HEK293 (cell line): Measurements from ENCODE around the gene UBR4.

Experiments
- CTCF ChIA-PET: fragments of 350-600 bp; formaldehyde crosslinking; extraction: SDS; loops from one replicate; lab custom pipeline; 2021; ENCODE audit warnings: antibody characterized with exemption; lab: Yijun Ruan, JAX
- POLR2A ChIA-PET: fragments of 300-600 bp; formaldehyde crosslinking; extraction: SDS; loops from one replicate; lab custom pipeline; 2020; ENCODE audit warnings: antibody characterized with exemption, inconsistent platforms; lab: Yijun Ruan, JAX
- H3K27ac ChIP-seq: fragments of 200-500 bp; sonication (Bioruptor generic); 2 replicates; pipeline ENCODE4 v1.5.1; 2014; ENCODE audit warnings: low read depth, low read length, control low read depth, inconsistent platforms; ENCODE audit errors: extremely low read depth
- H3K36me3 ChIP-seq, 2 experiments: fragments of 200-500 bp in 1 of 2; sonication (Bioruptor generic) in 1 of 2; 1 replicate in 1 of 2; 2 replicates in 1 of 2; pipeline ENCODE4 v1.5.1; 2014 to 2017; ENCODE audit warnings: inconsistent platforms in 2 of 2, low read length in 2 of 2; ENCODE audit not compliant: control insufficient read depth in 2 of 2, insufficient read depth in 1 of 2
- H3K4me1 ChIP-seq: fragments of 200-500 bp; sonication (Bioruptor generic); 2 replicates; pipeline ENCODE4 v1.5.1; 2014; ENCODE audit warnings: mild to moderate bottlenecking, low read length, inconsistent platforms; ENCODE audit not compliant: control insufficient read depth, insufficient read depth
- H3K4me3 ChIP-seq: 2 replicates; pipeline ENCODE4 v1.5.1; 2011; ENCODE audit warnings: low read depth, mild to moderate bottlenecking, control low read depth, low read length, moderate library complexity
- H3K9me3 ChIP-seq: fragments of 200-500 bp; sonication (Bioruptor generic); 2 replicates; pipeline ENCODE4 v1.5.1; 2014; ENCODE audit warnings: low read depth, low read length, inconsistent platforms; ENCODE audit not compliant: control insufficient read depth, insufficient read depth
- GLIS1 ChIP-seq: fragments of 450-650 bp; formaldehyde crosslinking; IDR thresholded peaks from 2 replicates; pipeline ENCODE4 v1.5.1; 2016; ENCODE audit warnings: missing biosample characterization, missing genetic modification characterization
- HOXC10 ChIP-seq: sonication (generic); formaldehyde crosslinking; IDR thresholded peaks from 2 replicates; pipeline ENCODE4 v1.8.1; 2023; ENCODE audit warnings: mild to moderate bottlenecking, missing genetic modification reagents
- MZF1 ChIP-seq: fragments of 450-650 bp; formaldehyde crosslinking; IDR thresholded peaks from 2 replicates; pipeline ENCODE4 v1.5.1; 2017; ENCODE audit warnings: missing biosample characterization, missing genetic modification characterization, borderline replicate concordance
- PRDM4 ChIP-seq: fragments of 450-650 bp; formaldehyde crosslinking; IDR thresholded peaks from 2 replicates; pipeline ENCODE4 v1.5.1; 2017; ENCODE audit warnings: missing biosample characterization, missing genetic modification characterization
- ZBTB20 ChIP-seq: fragments of 450-650 bp; formaldehyde crosslinking; IDR thresholded peaks from 2 replicates; pipeline ENCODE4 v1.5.1; 2016; ENCODE audit warnings: missing biosample characterization, missing genetic modification characterization
- ZNF140 ChIP-seq: fragments of 450-650 bp; formaldehyde crosslinking; IDR thresholded peaks from 2 replicates; pipeline ENCODE4 v1.5.1; 2016; ENCODE audit warnings: missing biosample characterization, missing genetic modification characterization
- ZNF24 ChIP-seq: fragments of 450-650 bp; formaldehyde crosslinking; IDR thresholded peaks from 2 replicates; pipeline ENCODE4 v1.5.1; 2016; ENCODE audit warnings: missing biosample characterization, missing genetic modification characterization
- ZNF274 ChIP-seq, 2 experiments: fragments of 200-500 bp in 1 of 2; fragments of 450-650 bp in 1 of 2; sonication (Bioruptor generic) in 1 of 2; formaldehyde crosslinking in 1 of 2; IDR thresholded peaks; 2 replicates each; pipeline versions ENCODE4 v1.5.1 to v1.6.1; 2014 to 2016; ENCODE audit warnings: borderline replicate concordance in 1 of 2, inconsistent platforms in 1 of 2, low read length in 1 of 2, missing biosample characterization in 1 of 2, missing genetic modification characterization in 1 of 2
- ZNF280D ChIP-seq: fragments of 450-650 bp; formaldehyde crosslinking; IDR thresholded peaks from 2 replicates; pipeline ENCODE4 v1.5.1; 2016; ENCODE audit warnings: missing biosample characterization, missing genetic modification characterization
- ZNF366 ChIP-seq: fragments of 450-650 bp; formaldehyde crosslinking; conservative IDR thresholded peaks from 2 replicates; pipeline ENCODE4 v1.5.1; 2016; ENCODE audit warnings: missing biosample characterization, missing genetic modification characterization
- ZNF391 ChIP-seq: fragments of 450-650 bp; formaldehyde crosslinking; IDR thresholded peaks from 2 replicates; pipeline ENCODE4 v1.5.1; 2016; ENCODE audit warnings: low read depth, missing biosample characterization, missing genetic modification characterization, borderline replicate concordance
- ZNF423 ChIP-seq: fragments of 450-650 bp; formaldehyde crosslinking; IDR thresholded peaks from 2 replicates; pipeline ENCODE4 v1.5.1; 2016; ENCODE audit warnings: missing biosample characterization, missing genetic modification characterization
- ZNF48 ChIP-seq: fragments of 450-650 bp; formaldehyde crosslinking; IDR thresholded peaks from 2 replicates; pipeline ENCODE4 v1.5.1; 2016; ENCODE audit warnings: missing biosample characterization, missing genetic modification characterization
- ZNF510 ChIP-seq: fragments of 450-650 bp; formaldehyde crosslinking; IDR thresholded peaks from 2 replicates; pipeline ENCODE4 v1.5.1; 2018; ENCODE audit warnings: mild to moderate bottlenecking, missing genetic modification characterization, missing biosample characterization; ENCODE audit not compliant: insufficient replicate concordance
- ZNF544 ChIP-seq: fragments of 450-650 bp; formaldehyde crosslinking; IDR thresholded peaks from 2 replicates; pipeline ENCODE4 v1.5.0; 2017; ENCODE audit warnings: missing biosample characterization, missing genetic modification characterization
- ZNF548 ChIP-seq: fragments of 450-650 bp; formaldehyde crosslinking; IDR thresholded peaks from 2 replicates; pipeline ENCODE4 v1.5.1; 2016; ENCODE audit warnings: missing biosample characterization, missing genetic modification characterization
- ZNF654 ChIP-seq: fragments of 450-650 bp; formaldehyde crosslinking; IDR thresholded peaks from 2 replicates; pipeline ENCODE4 v1.5.1; 2016; ENCODE audit warnings: low read depth, missing biosample characterization, missing genetic modification characterization
- ZNF670 ChIP-seq: fragments of 450-650 bp; formaldehyde crosslinking; IDR thresholded peaks from 2 replicates; pipeline ENCODE4 v1.5.1; 2016; ENCODE audit warnings: missing biosample characterization, missing genetic modification characterization, low read depth
- ZNF768 ChIP-seq: fragments of 450-650 bp; formaldehyde crosslinking; IDR thresholded peaks from 2 replicates; pipeline ENCODE4 v1.5.1; 2018; ENCODE audit warnings: missing biosample characterization, mild to moderate bottlenecking, missing genetic modification characterization
- ZSCAN16 ChIP-seq: fragments of 450-650 bp; formaldehyde crosslinking; IDR thresholded peaks from 2 replicates; pipeline ENCODE4 v1.5.1; 2016; ENCODE audit warnings: missing biosample characterization, missing genetic modification characterization
- ZSCAN4 ChIP-seq: fragments of 450-650 bp; formaldehyde crosslinking; IDR thresholded peaks from 2 replicates; pipeline ENCODE4 v1.5.1; 2017; ENCODE audit warnings: missing biosample characterization, missing genetic modification characterization

The UBR4 gene

GRCh38 chr1:19044975-19045831 is 164.9 kb downstream of the UBR4 start:
- Histone ChIP-seq H3K9me3 (no peaks in the 10 kb centered on the region), H3K4me3 (no peak overlapping the region), H3K4me1 (no peaks in the 10 kb centered on the region), H3K36me3 (no peaks in the 10 kb centered on the region), H3K27ac (no peak overlapping the region)
- TF ChIP-seq ZSCAN16 (tag by site-specific recombination) (no peak), ZNF391 (tag by site-specific recombination) (no peak), ZNF140 (tag by site-specific recombination) (no peak), ZNF48 (tag by site-specific recombination) (no peak), ZBTB20 (tag by site-specific recombination) (no peak), PRDM4 (tag by site-specific recombination) (no peak), ZNF670 (tag by site-specific recombination) (no peak)
- ChIA-PET POLR2A (interaction anchor here (1.2 kb wide), 1 partner anchor 9 kb away, joined by 3 read pairs; no protein-coding TSS in a partner anchor), CTCF (interaction anchor here (0.7 kb wide), 1 partner anchor 81 kb away, joined by 3 read pairs; no protein-coding TSS in a partner anchor)

GRCh38 chr1:19044471-19044870 is 165.6 kb downstream of the UBR4 start:
- ChIA-PET POLR2A (interaction anchor here (1.2 kb wide), 1 partner anchor 10 kb away, joined by 3 read pairs; no protein-coding TSS in a partner anchor), CTCF (no interaction called here)
- TF ChIP-seq ZNF544 (tag by site-specific recombination) (no peak), ZSCAN4 (no peak), ZNF366 (tag by site-specific recombination) (no peak), MZF1 (tag by site-specific recombination) (no peak), ZNF274 (IDR thresholded peaks at IDR 0.05; ENCODE audit: low read length) (no peak), ZNF274 (tag by site-specific recombination; IDR thresholded peaks at IDR 0.05; ENCODE audit: borderline replicate concordance) (no peak), HOXC10 (no peak), ZNF548 (tag by site-specific recombination) (no peak), ZNF280D (tag by site-specific recombination) (no peak), GLIS1 (tag by site-specific recombination) (no peak), ZNF24 (no peak), ZNF423 (tag by site-specific recombination) (no peak), ZNF768 (tag by site-specific recombination) (no peak), ZNF654 (tag by site-specific recombination) (no peak), ZNF510 (tag by site-specific recombination) (no peak)
- H3K9me3 ChIP-seq, result no peaks in the 10 kb centered on the region
- no peak overlapping the region for H3K4me3 ChIP-seq
- no peak overlapping the region for H3K27ac ChIP-seq
- no peaks in the 10 kb centered on the region for H3K4me1 ChIP-seq
- no peaks in the 10 kb centered on the region for H3K36me3 ChIP-seq
